ENCODE data around the gene TRIM8.
"Not testable (repeated sequence)": the region's sequence is repeated elsewhere in the genome, so short reads cannot be mapped to it uniquely, and the experiment has no call there.

Gene TRIM8

GRCh38 chr10:102651455-102652169, 7.3 kb downstream of the TRIM8 start:
- no peak for DNase-seq

- DNase-seq, result no peak
Observed at GRCh38 chr10:102652170-102652916, 8.1 kb downstream of the TRIM8 start.

- DNase-seq, result no peak
Observed at GRCh38 chr10:102653060-102653459, 8.8 kb downstream of the TRIM8 start.

- DNase-seq, result no peak
Observed at GRCh38 chr10:102654566-102654965, 10.3 kb downstream of the TRIM8 start.

- no peak for DNase-seq
Observed at GRCh38 chr10:102654969-102655368, 10.7 kb downstream of the TRIM8 start.

- no peak for DNase-seq
Observed at GRCh38 chr10:102656026-102656425, 11.7 kb downstream of the TRIM8 start.

- DNase-seq, result no peak
Observed at GRCh38 chr10:102656791-102657371, 12.6 kb downstream of the TRIM8 start.

- DNase-seq, result no peak
Observed at GRCh38 chr10:102657451-102657850, 13.2 kb downstream of the TRIM8 start.

GRCh38 chr10:102657984-102658724, 13.9 kb downstream of the TRIM8 start:
- DNase-seq, result no peak

GRCh38 chr10:102658802-102659201, 14.5 kb downstream of the TRIM8 start:
- no peak for DNase-seq

GRCh38 chr10:102660888-102661657, 16.8 kb downstream of the TRIM8 start:
- no peak for DNase-seq

- no peak for DNase-seq
Observed at GRCh38 chr10:102661658-102662028, 17.4 kb downstream of the TRIM8 start.

- no peak for DNase-seq
Observed at GRCh38 chr10:102665904-102666509, 21.7 kb downstream of the TRIM8 start.

GRCh38 chr10:102667411-102667810, 23.1 kb downstream of the TRIM8 start:
- DNase-seq, result not testable (repeated sequence)

GRCh38 chr10:102668326-102669107, 24.2 kb downstream of the TRIM8 start:
- DNase-seq, result no peak

- DNase-seq, result no peak
Observed at GRCh38 chr10:102669206-102670064, 25.2 kb downstream of the TRIM8 start.

- DNase-seq, result no peak
Observed at GRCh38 chr10:102670065-102670670, 25.9 kb downstream of the TRIM8 start.

GRCh38 chr10:102670871-102671434, 26.7 kb downstream of the TRIM8 start:
- DNase-seq, result no peak

GRCh38 chr10:102673236-102673818, 29.0 kb downstream of the TRIM8 start:
- DNase-seq, result no peak

Data from NCI-H526 (cell line).